Stimulated activated CD8-positive, alpha-beta memory T cell treated with anti-CD3 and anti-CD28 coated beads, Interleukin-15, amount 100 ng/mL, for 4 hours (primary cell): ENCODE results near the gene FNDC8.
A peak's percentile ranks its signal among the peaks of the same experiment; 100 is the strongest.
"Not testable (repeated sequence)": the region's sequence is repeated elsewhere in the genome, so short reads cannot be mapped to it uniquely, and the experiment has no call there.

Source experiments
- DNase-seq, 2 donors: peaks; one replicate each; pipeline ENCODE4 v3.0.0-alpha.2; 2020; ENCODE audit warnings: low read depth in 2 of 2

Gene FNDC8

DNA sequence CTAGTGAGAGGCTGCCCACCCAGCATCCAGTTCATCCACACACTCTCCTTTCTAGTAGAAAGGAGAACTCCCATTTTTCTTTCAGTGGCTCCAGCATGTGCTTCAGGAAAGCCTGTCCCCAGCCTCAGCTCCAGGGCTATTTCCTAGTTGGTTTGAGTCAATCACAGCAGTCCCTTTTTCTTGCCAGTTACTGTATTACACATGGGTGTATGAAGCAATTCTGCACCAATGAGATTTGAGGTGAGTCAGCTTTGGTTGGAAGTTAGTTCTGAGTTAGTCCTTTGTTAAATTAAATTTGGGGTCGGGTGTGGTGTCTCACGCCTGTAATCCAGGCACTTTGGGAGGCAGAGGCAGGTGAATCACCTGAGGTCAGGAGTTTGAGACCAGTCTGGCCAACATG, 26.5 kb upstream of the FNDC8 start:
- no peak for DNase-seq

DNA sequence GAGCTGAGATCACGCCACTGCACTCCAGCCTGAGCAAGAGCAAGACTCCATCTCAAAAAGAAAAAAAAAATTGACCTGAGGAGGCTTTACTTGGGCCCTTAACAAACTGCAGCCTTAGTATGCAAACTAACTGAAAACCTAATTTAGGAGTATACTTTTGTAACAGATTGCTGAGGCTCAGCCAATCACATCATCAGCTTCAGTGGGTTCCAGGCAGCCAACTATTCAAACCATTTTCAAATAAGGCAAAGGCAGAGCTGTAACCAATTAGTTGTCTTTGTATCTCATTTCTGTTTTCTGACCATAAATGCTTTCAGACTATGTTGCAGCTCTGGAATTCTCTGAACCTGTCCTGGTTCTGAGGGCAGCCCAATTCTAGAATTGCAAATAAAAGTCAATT, 25.7 kb upstream of the FNDC8 start:
- no peak for DNase-seq

GRCh38 chr17:35097776-35098175, 23.6 kb upstream of the FNDC8 start:
- no peak for DNase-seq

- DNase-seq: no peak
These were observed 21.5 kb upstream of the FNDC8 start for GRCh38 chr17:35099908-35100307.

GRCh38 chr17:35101036-35101435, 20.4 kb upstream of the FNDC8 start:
- no peak for DNase-seq

- DNase-seq: no peak
These were observed 19.7 kb upstream of the FNDC8 start for GRCh38 chr17:35101725-35102124.

DNA sequence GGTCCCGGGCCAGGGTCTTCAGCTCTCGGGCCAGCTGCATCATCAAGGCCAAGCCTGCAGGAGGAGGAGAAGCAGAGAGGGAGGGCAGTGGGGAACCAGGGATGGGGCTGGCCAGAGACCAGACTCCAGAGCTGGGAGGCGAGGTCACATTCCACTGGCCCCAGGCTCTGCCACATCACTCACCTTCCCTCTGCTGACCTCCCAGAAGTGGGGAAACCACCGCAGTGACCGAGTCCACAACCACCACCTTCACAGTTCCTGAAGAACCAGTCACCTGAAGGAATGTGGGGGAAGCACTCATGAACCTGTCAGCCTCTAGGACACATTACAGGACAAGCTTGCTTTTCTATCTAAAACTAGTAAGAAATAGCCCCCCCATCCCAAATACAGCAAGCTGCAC, 18.1 kb upstream of the FNDC8 start:
- DNase-seq: no peak

- no peak for DNase-seq
These were observed 16.5 kb upstream of the FNDC8 start for GRCh38 chr17:35104844-35105450.

DNA sequence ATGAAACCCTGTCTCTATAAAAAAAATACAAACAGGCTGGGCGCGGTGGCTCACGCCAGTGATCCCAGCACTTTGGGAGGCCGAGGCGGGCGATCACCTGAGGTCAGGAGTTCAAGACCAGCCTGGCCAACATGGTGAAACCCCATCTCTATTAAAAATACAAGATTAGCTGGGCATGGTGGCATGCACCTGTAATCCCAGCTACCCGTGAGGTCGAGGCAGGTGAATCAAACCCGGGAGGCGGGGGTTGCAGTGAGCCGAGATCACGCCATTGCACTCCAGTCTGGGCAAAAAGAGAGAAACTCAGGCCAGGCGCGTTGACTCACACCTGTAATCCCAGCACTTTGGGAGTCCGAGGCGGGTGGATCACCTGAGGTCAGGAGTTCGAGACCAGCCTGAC, 10.6 kb upstream of the FNDC8 start:
- not testable (repeated sequence) for DNase-seq

DNA sequence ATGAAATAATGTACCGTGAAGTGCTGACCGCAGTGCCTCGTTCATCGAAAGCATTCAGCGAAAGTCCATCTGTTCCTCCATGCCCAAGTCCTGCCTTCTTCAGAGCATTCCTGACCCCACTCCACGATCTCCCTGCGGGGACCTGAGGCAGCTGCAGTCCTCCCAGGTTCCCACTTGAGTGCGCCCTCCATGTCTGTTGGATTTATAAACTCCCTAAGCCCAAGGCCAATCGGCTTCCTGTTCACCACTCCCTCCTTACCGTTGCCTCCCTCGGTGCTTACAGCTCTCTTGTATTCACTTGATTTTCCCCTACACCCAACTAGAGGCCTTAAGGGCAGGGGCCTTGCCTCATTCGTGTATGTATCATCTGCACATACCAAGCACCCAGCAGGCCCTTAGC, 4.6 kb upstream of the FNDC8 start:
- no peak for DNase-seq

- DNase-seq: no peak
These were observed 3.4 kb upstream of the FNDC8 start for GRCh38 chr17:35117984-35118383.

DNA sequence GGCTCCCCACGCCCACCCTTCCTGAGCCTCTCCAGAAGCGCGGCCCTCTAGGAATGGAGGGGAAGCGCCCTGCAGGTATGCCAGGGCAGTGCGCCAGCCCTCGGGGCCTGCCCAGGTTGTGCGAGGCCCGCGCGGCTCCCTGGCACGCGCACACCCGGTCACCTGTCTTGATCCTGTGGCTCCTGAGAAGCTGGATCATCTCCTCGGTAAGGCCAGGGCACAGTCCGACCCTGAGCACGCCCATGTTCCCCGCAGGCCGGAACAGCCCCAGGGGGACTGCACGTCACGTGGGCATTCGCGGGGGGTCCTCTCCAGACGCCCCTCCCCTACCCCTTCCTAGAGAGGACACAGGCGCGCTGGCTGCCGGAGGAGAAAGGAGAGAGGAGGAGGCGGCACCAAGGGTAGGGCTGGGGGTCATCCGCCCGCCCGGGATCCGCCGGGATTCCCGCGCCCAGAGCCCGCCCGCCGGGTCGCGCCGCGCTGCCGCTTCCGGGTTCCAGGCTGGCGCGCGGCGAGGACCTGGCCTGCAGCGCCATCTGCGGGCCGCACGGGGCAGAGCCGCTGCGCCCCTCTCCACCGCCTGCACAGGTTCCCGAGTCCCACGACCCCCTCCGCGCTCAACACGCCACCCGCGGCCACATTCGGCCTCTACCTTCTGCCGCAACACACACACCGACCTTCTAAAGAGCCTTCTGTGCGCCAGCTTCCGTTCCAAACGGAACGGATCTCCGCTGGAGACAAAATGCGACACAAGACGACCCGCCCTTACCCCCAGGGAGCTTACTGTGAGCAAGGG, 1.8 kb upstream of the FNDC8 start, which contains the start of gene RAD51D:
TSS of gene RAD51D (minus strand) at position 491 of the 796 bp plus-strand sequence. CDS start at position 244, 247 bp downstream.
- peak; percentile 50 to 63 for DNase-seq

DNA sequence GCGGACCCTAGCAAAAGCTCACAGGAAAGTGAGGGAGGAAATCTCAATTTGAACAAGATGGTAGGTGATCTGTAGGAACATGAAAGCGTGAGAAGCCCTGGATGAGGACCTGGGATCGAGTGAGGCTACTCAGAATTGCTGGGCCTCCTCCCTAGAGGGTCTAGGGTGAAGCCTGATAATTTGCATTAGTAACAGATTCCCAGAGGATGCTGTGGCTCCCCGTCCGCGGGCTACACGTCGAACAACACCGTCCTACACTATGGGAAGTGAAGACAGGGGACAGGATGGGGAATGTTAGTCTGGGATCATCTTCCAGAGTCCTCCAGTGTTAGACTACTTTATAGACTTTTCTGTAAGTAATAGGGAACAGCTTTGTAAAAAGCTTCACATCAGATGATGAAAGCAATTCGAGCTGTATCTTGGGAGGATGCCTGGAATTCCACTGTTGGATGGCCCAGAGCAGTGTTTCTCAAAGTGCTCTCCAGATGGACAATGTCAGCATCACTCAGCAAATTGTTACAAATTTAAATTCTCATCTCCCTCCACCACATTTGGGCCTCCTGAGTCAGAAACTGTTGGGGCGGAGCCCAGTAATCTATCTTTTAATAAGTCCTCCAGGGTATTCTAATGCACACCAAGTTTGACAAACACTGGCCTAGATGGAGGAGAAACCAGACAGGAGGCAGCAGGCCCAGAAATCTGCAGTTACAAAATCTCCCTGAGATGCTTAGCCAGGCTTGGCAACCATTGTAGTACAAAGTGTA, 6.5 kb downstream of the FNDC8 start:
- DNase-seq: no peak

DNA sequence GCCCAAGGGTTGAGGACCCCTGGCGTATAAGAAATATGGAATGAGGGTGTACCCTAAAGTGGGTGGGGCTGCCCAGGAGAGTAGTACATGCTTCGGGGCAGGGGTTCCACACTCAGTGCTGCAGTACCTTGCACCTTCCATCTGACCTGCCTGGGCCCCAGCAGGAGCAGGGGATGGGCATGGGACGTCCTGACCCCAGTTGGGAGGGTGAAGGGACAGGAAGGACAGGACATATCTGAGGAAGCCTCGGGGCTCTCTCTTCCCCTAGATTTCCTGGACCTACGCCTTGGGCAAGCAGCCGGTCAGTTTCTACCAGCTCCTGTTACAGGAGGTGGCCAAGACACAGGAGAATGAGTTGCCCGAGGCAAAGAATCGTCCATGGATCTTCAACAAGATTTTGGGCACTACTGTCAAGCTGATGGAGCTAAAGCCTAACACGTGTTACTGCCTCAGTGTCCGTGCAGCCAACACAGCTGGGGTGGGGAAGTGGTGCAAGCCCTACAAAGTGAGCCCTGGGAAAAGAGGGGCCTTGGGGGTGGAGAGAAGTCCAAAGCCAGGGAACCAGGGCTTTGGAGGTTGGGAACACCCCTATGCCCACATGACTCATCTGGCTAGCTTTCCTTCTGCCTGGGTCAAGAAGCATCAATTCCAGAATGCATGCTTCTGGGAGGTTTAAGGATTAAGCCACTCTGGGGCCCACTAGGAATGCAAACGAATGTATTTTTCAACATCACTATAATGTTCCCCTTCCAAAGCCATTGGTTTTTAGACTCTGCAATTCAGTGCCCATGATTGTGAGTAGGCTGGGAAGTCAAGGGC, 7.9 kb downstream of the FNDC8 start:
- DNase-seq: no peak

- no peak for DNase-seq
These were observed 8.5 kb downstream of the FNDC8 start for GRCh38 chr17:35129973-35130351.

- no peak for DNase-seq
These were observed 9.0 kb downstream of the FNDC8 start for GRCh38 chr17:35130392-35130791.

GRCh38 chr17:35132099-35132498, 10.7 kb downstream of the FNDC8 start:
- no peak for DNase-seq

GRCh38 chr17:35132816-35133550, 11.6 kb downstream of the FNDC8 start:
- DNase-seq: no peak

GRCh38 chr17:35135322-35135721, 13.9 kb downstream of the FNDC8 start:
- no peak for DNase-seq

- no peak for DNase-seq
These were observed 16.8 kb downstream of the FNDC8 start for GRCh38 chr17:35138218-35138617.
